ENCODE measurements around the gene TRIM22. TPM values are rescaled to one million over a fixed set of nuclear protein-coding genes. Genes with fewer than 3 reads are reported as not detected.
A peak's percentile ranks its signal among the peaks of the same experiment; 100 is the strongest.
"Not testable (repeated sequence)": the region's sequence is repeated elsewhere in the genome, so short reads cannot be mapped to it uniquely, and the experiment has no call there.

TRIM22 gene
- total RNA-seq, result 100 to 1,000 TPM in 2 of 4 donors, 10 to 100 TPM in 2; 78.3 to 131 (median 100) TPM

DNA sequence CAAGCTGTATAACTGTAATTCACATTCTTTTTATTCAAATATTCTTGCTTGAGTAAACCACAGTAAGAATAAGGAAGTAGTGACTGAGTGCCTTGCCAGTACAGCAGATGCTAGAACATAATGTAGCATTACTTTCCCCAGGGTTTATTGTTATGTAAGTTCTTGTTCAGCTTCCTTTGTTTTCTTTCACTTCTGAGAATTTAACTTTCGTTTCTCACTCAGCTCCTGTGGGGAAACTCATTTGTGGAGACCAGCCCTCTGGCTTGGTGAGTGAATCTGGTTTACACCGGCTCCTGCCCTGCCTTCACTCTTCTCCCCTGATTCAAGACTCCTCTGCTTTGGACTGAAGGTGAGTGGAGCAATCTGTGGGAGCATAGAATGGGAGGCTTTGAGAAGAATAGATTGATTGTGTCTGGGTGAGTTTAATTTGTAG, at the start of gene TRIM22:
TSS of gene TRIM22 (plus strand) at position 240 of the 433 bp plus-strand sequence. CDS start 6,443 bp downstream, outside the sequence.
- Histone ChIP-seq H3K4me3 (peak within 1 kb of the TSS; percentile 20 to 54 (median 47)), H3K9me3 (no peaks in the 10 kb centered on the region), H3K27ac (peak within 1 kb of the TSS; percentile 55 to 95 (median 86)), H3K4me1 (peaks cover 0 to 43% (median 10%) of the 10 kb centered on the region in 4 donors), H3K36me3 (no peaks in the 10 kb centered on the region), H3K27me3 (no peaks in the 10 kb centered on the region)
- 5 to 6% methylated on average over 2 of the region's 2 CpGs for WGBS, 2 donors
- TF ChIP-seq CTCF (IDR thresholded peaks at IDR 0.05) (no peak), POLR2A (IDR thresholded peaks at IDR 0.05) (peak in 1 of 2 donors; percentile 26), EP300 (IDR thresholded peaks at IDR 0.05) (peak; percentile 39 to 82)
- peak in 1 of 2 donors; percentile 62 for DNase-seq (ENCODE audit: low spot score in 2 of 2)

DNA sequence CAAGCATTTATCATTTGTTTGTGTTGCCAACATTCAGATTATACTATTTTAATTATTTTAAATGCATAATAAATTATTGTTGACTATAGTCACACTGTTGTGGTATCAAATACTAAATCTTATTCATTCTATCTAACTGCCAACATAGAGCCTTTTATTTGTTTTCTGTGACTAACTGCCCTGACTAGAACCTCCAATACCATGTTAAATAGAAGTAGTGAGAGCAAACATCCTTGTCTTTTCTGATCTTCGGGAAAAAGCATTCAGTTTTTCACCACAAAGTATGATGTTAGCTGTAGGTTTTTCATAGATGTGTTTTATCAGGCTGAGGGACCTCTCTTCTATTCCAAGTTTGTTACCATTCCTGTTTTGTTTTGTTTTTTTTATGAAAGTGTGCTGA, 49.6 kb upstream of the TRIM22 start:
- peaks cover 0 to 5% (median 0%) of the 10 kb centered on the region in 4 donors for H3K9me3 ChIP-seq
- H3K27ac ChIP-seq, result no peak overlapping the region
- no peak for DNase-seq (ENCODE audit: low spot score in 2 of 2)
- H3K4me3 ChIP-seq, result no peak overlapping the region
- no peaks in the 10 kb centered on the region for H3K4me1 ChIP-seq
- peaks cover 0 to 99% (median 7%) of the 10 kb centered on the region in 3 donors for H3K36me3 ChIP-seq
- TF ChIP-seq EP300 (IDR thresholded peaks at IDR 0.05) (no peak), POLR2A (IDR thresholded peaks at IDR 0.05) (no peak), CTCF (IDR thresholded peaks at IDR 0.05) (no peak)
- H3K27me3 ChIP-seq, result no peaks in the 10 kb centered on the region
- 84 to 86% methylated on average over 1 of the region's 1 CpG for WGBS, 2 donors

- Histone ChIP-seq H3K27ac (no peak overlapping the region), H3K27me3 (no peaks in the 10 kb centered on the region), H3K4me1 (no peaks in the 10 kb centered on the region), H3K9me3 (peaks cover 0 to 5% (median 0%) of the 10 kb centered on the region in 4 donors), H3K36me3 (peaks cover 0 to 67% (median 7%) of the 10 kb centered on the region in 3 donors), H3K4me3 (no peak overlapping the region)
- no peak for TF ChIP-seq POLR2A (IDR thresholded peaks at IDR 0.05)
- TF ChIP-seq EP300 (IDR thresholded peaks at IDR 0.05), result no peak
- no peak for TF ChIP-seq CTCF (IDR thresholded peaks at IDR 0.05)
- DNase-seq (ENCODE audit: low spot score in 2 of 2), result no peak
These were observed 46.0 kb upstream of the TRIM22 start for GRCh38 chr11:5643585-5643984.

GRCh38 chr11:5646139-5646538, 43.5 kb upstream of the TRIM22 start:
- WGBS, 2 donors, result 86 to 88% methylated on average over 3 of the region's 3 CpGs
- H3K27me3 ChIP-seq, result no peaks in the 10 kb centered on the region
- no peak for DNase-seq (ENCODE audit: low spot score in 2 of 2)
- no peak overlapping the region for H3K4me3 ChIP-seq
- no peak overlapping the region for H3K27ac ChIP-seq
- TF ChIP-seq EP300 (IDR thresholded peaks at IDR 0.05) (no peak), POLR2A (IDR thresholded peaks at IDR 0.05) (no peak), CTCF (IDR thresholded peaks at IDR 0.05) (no peak)
- peaks cover 0 to 44% (median 7%) of the 10 kb centered on the region in 3 donors for H3K36me3 ChIP-seq
- H3K9me3 ChIP-seq, result no peaks in the 10 kb centered on the region
- H3K4me1 ChIP-seq, result no peaks in the 10 kb centered on the region

DNA sequence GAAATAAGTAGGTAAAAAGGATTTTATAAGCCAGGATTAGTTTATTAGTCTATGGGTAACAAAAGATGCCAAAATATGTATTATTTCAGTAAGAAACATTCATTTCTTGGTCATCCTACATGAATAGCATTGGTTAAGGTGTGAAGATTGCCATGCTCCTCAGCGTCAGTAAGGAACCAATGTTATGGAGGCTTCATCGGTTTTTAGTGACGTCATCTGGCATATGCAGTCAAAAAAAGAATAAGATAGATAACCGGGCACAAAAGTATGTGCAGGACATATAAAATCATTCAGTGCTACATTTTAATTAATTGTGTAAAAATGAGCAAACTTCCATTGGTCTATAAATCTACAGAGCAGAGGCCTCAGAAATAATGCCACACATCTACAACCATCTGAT, 34.1 kb upstream of the TRIM22 start:
- peaks cover 0 to 14% (median 0%) of the 10 kb centered on the region in 3 donors for H3K36me3 ChIP-seq
- no peak overlapping the region for H3K27ac ChIP-seq
- H3K9me3 ChIP-seq, result peaks cover 0 to 15% (median 4%) of the 10 kb centered on the region in 4 donors
- WGBS, 2 donors, result 96% methylated on average over 4 of the region's 4 CpGs
- H3K4me1 ChIP-seq, result no peaks in the 10 kb centered on the region
- H3K27me3 ChIP-seq, result no peaks in the 10 kb centered on the region
- no peak overlapping the region for H3K4me3 ChIP-seq
- no peak for DNase-seq (ENCODE audit: low spot score in 2 of 2)
- TF ChIP-seq POLR2A (IDR thresholded peaks at IDR 0.05), result no peak
- TF ChIP-seq EP300 (IDR thresholded peaks at IDR 0.05), result no peak
- no peak for TF ChIP-seq CTCF (IDR thresholded peaks at IDR 0.05)

GRCh38 chr11:5656956-5657355, 32.6 kb upstream of the TRIM22 start:
- 95% methylated on average over 2 of the region's 2 CpGs for WGBS, 2 donors
- H3K4me1 ChIP-seq; H3K27ac ChIP-seq; H3K27me3 ChIP-seq; H3K4me3 ChIP-seq; DNase-seq (ENCODE audit: low spot score in 2 of 2): not testable (repeated sequence)
- peaks cover 0 to 12% (median 0%) of the 10 kb centered on the region in 3 donors for H3K36me3 ChIP-seq
- peaks cover 0 to 11% (median 4%) of the 10 kb centered on the region in 4 donors for H3K9me3 ChIP-seq

Measured in tibial nerve (tissue), 4 donors.